KOPT-K1 (cell line): Measurements from ENCODE around the gene TM9SF1.
"Not testable (repeated sequence)": the region's sequence is repeated elsewhere in the genome, so short reads cannot be mapped to it uniquely, and the experiment has no call there.

Source experiments
- H3K27ac ChIP-seq: fragments of 200-600 bp; sonication (generic); 2 replicates; pipeline ENCODE4 v1.5.1; 2016; ENCODE audit warnings: antibody characterized with exemption, mild to moderate bottlenecking, low read depth, low read length; ENCODE audit not compliant: poor library complexity, severe bottlenecking
- H3K36me3 ChIP-seq: fragments of 200-600 bp; sonication (generic); 2 replicates; pipeline ENCODE4 v1.5.1; 2017; ENCODE audit warnings: antibody characterized with exemption, mild to moderate bottlenecking, low read length, moderate library complexity; ENCODE audit not compliant: insufficient read depth
- H3K9me3 ChIP-seq: fragments of 200-600 bp; sonication (generic); 2 replicates; pipeline ENCODE4 v1.5.1; 2017; ENCODE audit warnings: antibody characterized with exemption, low read length, mild to moderate bottlenecking; ENCODE audit not compliant: insufficient read depth, poor library complexity, severe bottlenecking

TM9SF1 gene

DNA sequence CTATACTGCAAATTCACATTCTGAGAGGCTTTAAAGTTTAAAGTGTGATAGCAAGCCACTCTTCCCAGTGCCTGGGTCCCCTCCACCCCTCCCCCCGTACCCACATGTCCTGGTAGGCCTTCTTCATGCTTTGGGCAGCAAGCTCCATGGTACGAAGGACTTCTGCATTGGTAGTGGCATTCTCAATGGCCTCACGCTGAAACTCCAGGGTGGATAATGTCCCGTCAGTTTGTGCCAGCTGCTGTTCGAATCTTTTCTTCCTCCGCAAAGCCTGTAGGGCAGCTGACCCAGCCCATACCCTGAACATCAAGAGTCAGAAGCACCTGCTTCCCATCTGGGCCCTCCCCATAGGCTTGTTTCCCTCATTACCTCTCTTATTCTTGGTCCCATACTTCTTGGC lies 16.1 kb upstream of the TM9SF1 start:
- no peak overlapping the region for H3K27ac ChIP-seq
- H3K36me3 ChIP-seq, result peaks cover 58% of the 10 kb centered on the region
- H3K9me3 ChIP-seq, result no peaks in the 10 kb centered on the region

DNA sequence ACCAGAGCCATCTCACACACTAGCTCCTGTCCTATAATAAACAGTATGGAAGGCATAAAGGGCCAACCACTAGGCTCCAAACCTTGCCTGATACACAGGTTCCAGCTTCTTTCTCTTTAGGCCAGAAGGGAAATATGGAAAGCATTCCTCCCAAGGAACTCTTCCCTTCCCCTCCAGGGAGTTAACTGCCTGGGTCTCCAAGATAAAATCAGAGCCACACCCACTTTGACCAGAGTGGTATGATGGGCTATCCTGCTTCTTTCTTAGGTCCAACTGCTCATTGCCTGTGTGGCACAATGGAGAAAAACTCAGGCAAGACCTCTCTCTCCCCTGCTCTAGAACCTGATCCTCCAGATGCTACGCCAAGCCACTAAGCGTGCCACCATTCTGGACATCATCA lies 12.4 kb upstream of the TM9SF1 start:
- H3K9me3 ChIP-seq, result peaks cover 7% of the 10 kb centered on the region
- H3K36me3 ChIP-seq, result peaks cover 88% of the 10 kb centered on the region

DNA sequence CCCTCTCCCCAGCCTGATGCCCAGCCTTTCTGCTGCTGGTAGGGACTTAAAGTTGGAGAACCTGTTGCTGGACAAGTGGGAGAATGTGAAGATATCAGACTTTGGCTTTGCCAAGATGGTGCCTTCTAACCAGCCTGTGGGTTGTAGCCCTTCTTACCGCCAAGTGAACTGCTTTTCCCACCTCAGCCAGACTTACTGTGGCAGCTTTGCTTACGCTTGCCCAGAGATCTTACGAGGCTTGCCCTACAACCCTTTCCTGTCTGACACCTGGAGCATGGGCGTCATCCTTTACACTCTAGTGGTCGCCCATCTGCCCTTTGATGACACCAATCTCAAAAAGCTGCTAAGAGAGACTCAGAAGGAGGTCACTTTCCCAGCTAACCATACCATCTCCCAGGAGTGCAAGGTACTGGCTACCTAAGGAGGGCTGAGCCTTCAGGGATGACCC lies 11.9 kb upstream of the TM9SF1 start:
- Histone ChIP-seq H3K36me3 (peaks cover 93% of the 10 kb centered on the region), H3K27ac (no peak overlapping the region), H3K9me3 (peaks cover 12% of the 10 kb centered on the region)

More for the DNA sequence above, 12.4 kb upstream of the TM9SF1 start:
- H3K27ac ChIP-seq, result no peak overlapping the region

DNA sequence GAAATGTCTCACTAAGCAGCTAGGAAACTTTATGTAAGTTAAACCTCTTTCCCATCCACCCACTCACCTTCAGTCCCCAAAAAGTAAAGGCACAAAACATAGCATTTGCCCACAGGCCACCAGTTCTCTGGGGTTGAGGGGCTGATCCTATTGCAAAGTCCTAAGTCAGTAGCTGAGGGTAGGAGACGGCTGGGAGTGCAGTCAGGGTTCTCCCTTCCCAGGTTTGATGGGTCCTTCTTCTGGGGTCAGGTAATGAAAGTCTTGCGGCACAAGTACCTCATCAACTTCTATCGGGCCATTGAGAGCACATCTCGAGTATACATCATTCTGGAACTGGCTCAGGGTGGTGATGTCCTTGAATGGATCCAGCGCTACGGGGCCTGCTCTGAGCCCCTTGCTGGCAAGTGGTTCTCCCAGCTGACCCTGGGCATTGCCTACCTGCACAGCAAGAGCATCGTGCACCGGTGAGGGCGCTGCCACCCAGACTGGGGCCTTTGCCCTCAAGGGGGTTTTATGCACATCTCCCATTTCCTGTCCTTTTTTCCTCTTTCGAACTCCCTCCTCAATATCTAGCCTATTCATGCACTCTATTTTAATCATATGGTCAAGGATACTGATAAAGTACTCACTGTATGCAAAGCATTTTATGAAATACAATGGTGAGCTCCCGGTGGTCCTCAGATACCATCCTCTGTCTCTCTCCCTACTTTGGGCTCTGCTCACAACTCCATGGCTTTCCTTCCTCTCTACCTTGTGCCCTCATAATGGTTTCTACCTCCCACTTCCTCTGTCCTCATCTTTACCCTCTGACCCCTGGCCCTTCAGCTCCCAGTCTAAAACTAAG lies 11.2 kb upstream of the TM9SF1 start:
- Histone ChIP-seq H3K9me3 (peaks cover 17% of the 10 kb centered on the region), H3K27ac (no peak overlapping the region), H3K36me3 (peaks cover 95% of the 10 kb centered on the region)

DNA sequence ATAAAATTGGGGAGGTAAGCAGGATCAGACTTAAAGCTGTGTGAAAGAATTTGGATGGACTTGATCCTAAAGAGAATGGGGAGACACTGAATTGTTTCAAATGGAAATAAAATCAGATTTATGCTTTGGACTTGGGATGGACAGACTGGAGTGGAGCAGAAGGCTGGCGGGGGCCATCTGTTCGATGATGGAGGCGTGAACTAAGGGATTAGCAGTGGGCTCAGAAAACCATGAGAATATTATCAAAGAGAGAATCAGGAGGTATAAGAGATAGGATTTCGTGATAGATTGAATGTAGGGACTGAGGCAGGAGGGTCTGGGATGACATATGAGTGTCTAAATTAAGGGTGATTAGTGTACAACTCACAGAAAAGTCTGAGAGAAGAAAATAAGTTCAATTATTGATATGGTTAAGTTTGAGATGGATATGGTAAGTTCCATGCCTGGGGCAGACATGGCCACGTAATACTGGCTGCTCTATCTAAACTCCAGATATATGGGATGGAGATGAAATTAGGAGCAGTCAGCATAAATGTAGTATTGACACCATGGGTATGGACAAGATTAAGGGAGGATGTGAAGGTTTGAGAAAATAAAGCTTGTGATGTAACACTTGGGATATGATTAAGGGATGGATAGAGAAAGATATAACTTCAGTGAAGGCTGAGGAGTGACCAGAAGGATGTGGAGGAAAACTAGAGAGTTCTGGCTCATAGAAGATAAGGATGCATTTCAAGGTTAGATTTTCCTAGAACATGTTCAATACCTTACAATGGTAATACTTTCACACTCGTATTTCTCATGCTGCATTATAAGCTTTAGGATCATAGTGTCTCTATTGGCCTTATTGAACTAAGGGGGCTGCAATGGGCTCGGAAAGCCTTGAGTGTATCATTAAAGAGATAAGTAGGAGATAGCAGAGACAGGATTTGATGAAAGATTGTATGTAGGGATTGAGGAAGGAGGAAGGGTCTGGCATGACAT lies 9.2 kb upstream of the TM9SF1 start:
- no peak overlapping the region for H3K27ac ChIP-seq
- H3K36me3 ChIP-seq, result peaks cover 84% of the 10 kb centered on the region
- H3K9me3 ChIP-seq, result peaks cover 19% of the 10 kb centered on the region

DNA sequence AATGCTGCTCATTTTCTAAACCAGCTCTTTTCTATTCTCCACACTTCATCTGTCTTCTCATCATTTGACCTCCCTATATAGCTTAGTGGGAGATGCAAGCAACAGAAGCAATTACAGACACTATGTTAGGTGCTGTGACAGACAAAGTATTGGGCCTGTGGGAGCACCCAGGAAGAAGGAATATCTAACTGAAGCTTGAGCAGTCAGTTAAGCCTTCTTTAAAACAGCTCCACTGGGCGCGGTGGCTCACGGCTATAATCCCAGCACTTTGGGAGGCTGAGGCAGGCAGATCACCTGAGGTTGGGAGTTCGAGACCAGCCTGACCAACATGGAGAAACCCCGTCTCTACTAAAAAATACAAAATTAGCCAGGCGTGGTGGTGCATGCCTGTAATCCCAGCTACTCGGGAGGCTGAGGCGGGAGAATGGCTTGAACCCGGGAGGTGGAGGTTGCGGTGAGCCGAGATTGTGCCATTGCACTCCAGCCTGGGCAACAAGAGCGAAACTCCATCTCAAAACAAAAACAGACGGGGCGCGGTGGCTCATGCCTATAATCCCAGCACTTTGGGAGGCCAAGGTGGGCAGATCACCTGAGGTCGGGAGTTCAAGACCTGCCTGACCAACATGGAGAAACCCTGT lies 8.1 kb upstream of the TM9SF1 start:
- not testable (repeated sequence) for H3K27ac ChIP-seq
- peaks cover 19% of the 10 kb centered on the region for H3K9me3 ChIP-seq
- H3K36me3 ChIP-seq, result peaks cover 79% of the 10 kb centered on the region

DNA sequence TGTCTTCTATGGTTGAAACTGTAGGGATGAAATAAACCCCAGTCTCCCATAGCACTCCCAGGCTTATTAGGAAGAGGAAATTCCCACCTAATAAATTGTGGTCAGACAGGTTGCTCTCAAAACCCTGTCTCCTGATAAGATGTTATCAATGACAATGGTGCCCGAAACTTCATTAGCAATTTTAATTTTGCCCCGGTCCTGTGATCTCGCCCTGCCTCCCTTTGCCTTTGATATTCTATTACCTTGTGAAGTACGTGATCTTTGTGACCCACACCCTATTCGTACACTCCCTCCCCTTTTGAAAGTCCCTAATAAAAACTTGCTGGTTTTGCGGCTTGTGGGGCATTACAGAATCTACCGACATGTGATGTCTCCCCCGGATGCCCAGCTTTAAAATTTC lies 7.3 kb upstream of the TM9SF1 start:
- peaks cover 71% of the 10 kb centered on the region for H3K36me3 ChIP-seq
- not testable (repeated sequence) for H3K27ac ChIP-seq
- peaks cover 19% of the 10 kb centered on the region for H3K9me3 ChIP-seq

DNA sequence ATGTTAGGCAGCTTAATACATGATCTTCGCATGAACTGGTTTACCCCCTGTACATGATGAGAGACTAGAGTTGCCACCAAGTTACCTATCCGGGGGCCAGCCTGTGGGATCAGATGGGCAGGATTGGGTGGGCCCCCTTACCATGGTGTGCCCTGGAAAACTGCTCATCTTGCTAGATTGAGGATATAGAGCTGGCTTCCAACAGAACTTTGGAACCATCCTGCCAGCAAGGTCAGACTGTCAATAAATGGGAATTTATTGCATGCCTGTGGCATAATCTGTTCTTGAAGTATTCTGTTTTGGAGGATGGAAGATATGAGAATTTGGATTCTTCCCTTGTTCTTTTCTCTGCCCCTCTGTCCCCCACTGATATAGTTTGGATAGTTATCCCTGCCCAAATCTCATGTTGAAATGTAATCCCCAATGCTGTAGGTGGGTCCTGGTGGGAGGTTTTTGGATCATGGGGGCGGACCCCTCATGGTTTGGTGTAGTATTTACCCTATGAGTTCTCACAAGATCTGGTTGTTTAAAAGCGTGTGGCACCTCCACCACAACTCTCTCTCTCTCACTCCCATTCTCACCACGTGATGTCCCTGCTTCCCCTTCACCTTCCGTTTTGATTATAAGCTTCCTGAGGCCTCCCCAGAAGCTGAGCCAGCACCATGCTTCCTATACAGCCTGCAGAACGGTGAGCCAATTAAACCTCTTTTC lies 3.7 kb upstream of the TM9SF1 start:
- H3K9me3 ChIP-seq, result peaks cover 19% of the 10 kb centered on the region
- peaks cover 41% of the 10 kb centered on the region for H3K36me3 ChIP-seq
- no peak overlapping the region for H3K27ac ChIP-seq

DNA sequence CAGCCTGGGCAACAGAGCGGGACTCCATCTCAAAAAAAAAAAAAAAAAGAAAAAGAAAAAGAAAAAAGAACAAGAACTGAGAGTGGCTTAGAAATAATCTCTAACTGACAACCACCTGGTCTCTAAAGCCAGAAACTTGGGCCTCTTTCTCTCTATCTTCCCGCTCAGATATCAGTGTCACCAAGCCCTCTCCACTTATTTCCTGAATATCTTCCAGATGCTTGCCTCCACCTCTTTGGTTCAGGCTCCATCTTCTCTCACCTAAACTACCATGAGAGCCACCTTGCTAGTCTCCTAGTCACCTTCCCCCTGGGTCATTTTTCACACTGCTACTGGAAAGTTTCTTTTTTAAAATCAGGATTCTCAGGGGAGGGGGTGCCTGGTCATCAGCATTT lies 1.8 kb upstream of the TM9SF1 start:
- peaks cover 6% of the 10 kb centered on the region for H3K9me3 ChIP-seq
- H3K36me3 ChIP-seq, result peaks cover 40% of the 10 kb centered on the region
- H3K27ac ChIP-seq, result no peak overlapping the region

DNA sequence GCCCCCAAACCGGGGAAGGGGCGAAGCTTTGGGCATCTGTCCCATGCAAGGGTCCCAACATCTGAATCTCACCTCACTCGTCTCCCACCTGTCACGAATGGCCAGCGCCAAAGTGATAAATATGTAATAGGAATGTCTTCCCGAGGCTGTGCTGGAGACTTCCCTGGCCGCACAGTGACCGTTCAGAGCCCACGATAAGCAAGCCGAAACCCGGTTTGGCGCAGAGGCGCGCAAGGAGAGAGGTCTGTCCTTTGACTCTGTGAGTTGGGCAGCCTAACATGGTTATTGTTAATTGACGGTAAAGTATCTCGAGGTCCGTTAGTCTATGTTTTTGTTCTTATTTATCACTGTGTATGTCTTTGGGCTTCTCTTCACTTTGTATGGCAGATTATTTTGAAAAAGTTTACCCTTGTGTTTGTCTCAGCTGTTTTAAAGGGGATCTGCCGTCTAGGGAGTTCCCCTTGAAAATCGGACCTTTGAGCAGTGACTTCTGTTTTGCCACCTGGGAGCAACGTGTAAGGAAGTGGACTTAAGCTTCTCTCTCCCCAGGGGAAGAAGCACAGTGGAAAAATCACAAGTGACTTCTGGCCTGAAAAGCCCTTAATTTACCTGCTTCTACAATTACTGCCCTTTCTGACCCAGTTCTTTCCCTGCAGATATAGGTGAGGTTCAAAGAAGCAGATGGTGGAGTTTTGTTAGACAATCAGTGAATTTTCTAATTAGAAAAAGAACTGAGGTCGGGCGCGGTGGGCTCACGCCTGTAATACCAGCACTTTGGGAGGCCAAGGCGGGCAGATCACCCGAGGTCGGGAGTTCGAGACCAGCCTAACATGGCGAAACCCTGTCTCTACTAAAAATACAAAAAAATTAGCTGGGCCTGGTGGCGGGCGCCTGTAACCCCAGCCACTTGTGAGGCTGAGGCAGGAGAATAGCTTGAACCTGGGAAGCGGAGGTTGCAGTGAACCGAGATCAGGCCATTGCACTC lies 1.1 kb upstream of the TM9SF1 start:
- Histone ChIP-seq H3K9me3 (peaks cover under 1% of the 10 kb centered on the region), H3K27ac (peak overlapping the region; percentile 98), H3K36me3 (peaks cover 40% of the 10 kb centered on the region)

DNA sequence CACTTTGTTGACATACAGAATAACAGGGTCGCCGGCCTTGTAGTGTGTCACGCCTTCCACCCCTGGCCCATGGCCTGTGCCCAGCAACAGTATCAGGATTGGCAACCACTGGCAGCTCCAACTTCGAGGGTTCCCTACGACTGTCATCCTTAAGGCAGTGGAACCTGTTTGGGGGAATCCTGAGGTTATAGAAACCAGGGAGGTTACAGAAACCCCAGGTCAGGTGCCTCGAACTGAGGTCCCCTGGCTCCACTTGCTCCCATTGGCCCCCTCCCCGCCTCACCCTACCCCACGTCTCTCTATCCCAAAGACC lies 412 bp downstream of the TM9SF1 start:
- peak overlapping the region; percentile 98 for H3K27ac ChIP-seq
- H3K9me3 ChIP-seq, result no peaks in the 10 kb centered on the region
- H3K36me3 ChIP-seq, result peaks cover 47% of the 10 kb centered on the region

DNA sequence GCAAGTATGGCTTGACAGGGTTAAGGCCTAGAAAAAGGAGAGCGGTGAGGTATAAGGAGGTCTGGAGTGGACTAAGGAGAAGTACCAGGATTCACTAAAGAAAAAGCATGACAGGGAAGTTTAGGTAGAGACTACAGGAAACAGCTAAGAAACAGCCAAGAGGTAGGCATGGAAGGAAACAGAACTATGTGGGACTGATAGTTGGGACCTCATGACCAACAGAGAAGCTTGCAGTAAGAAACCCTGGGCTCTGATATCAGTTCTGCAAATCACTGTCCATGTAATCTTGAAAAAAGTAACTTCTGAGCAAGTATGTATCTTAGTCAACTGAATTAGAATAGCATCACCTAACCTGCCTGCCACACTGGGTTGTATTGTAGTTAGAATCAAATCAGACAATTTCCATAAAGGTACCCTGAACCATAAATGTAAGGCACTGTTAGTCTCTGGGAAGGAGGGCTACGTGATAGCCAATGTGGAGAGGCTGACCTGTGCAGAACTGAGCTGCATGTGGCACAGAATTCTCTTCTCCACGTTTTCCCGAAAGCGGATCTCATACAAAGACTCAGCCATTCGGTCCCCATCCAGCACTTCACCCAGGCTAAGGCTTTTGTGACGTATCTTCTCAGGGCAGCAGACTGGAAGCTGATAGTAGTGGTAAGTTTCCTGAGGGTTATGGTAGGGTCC lies 912 bp downstream of the TM9SF1 start:
- Histone ChIP-seq H3K27ac (peak overlapping the region; percentile 98), H3K36me3 (peaks cover 47% of the 10 kb centered on the region), H3K9me3 (no peaks in the 10 kb centered on the region)

DNA sequence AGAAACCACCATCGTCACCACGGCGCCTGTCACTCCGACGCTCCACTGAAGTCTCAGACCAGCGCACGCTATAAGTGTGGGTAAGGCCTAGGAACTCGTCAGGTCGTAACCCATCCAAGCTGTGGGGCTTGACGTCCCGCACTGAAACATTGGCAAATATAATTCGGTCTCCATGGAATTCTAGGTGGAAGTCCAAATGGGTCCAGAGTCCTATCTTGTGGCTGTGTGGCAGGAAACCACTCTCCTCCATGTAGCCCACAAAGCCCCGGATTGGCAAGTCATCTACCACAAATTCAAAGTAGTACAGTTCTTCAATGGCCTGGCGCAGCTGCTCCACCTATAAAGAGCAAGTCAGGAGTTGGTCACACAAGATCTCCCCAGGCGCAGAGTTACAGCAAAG lies 2.3 kb downstream of the TM9SF1 start:
- Histone ChIP-seq H3K27ac (no peak overlapping the region), H3K36me3 (peaks cover 40% of the 10 kb centered on the region)

More for the DNA sequence above, 2.3 kb downstream of the TM9SF1 start:
- H3K9me3 ChIP-seq, result no peaks in the 10 kb centered on the region
